SK-N-MC (cell line): Measurements from ENCODE around the gene CTPS1.

Source experiments
- EZH2 ChIP-seq: fragments of 200-600 bp; sonication (generic); IDR thresholded peaks from one replicate; pipeline ENCODE4 v1.6.1; 2017; ENCODE audit warnings: antibody characterized with exemption
- POLR2AphosphoS5 ChIP-seq: IDR thresholded peaks from 2 replicates; pipeline ENCODE4 v1.6.1; 2012; ENCODE audit warnings: mild to moderate bottlenecking, low read depth, low read length, borderline replicate concordance

GRCh38 chr1:41021526-41022308 is 42.2 kb downstream of the CTPS1 start, which contains the start of gene SLFNL1:
- TF ChIP-seq EZH2, result no peak
- TF ChIP-seq POLR2AphosphoS5, result peak; percentile 13
